KMS-11 (cell line): ENCODE data around the gene CDC14B.

Experiments
- H2AFZ ChIP-seq: fragments of 200-600 bp; sonication (generic); 2 replicates; pipeline ENCODE4 v1.6.1; 2016; ENCODE audit warnings: antibody characterized with exemption, mixed run types, low read depth
- H3K27ac ChIP-seq: fragments of 200-600 bp; sonication (generic); 2 replicates; pipeline ENCODE4 v1.6.1; 2016; ENCODE audit warnings: mild to moderate bottlenecking, mixed run types
- H3K27me3 ChIP-seq: fragments of 200-600 bp; sonication (generic); 2 replicates; pipeline ENCODE4 v1.6.1; 2017; ENCODE audit warnings: mild to moderate bottlenecking, low read depth, mixed run types, moderate library complexity; ENCODE audit not compliant: insufficient read depth
- H3K36me3 ChIP-seq: fragments of 200-600 bp; sonication (generic); 2 replicates; pipeline ENCODE4 v1.6.1; 2017; ENCODE audit warnings: mild to moderate bottlenecking, mixed run types; ENCODE audit not compliant: insufficient read depth
- H3K4me1 ChIP-seq: fragments of 200-600 bp; sonication (generic); 2 replicates; pipeline ENCODE4 v1.6.1; 2016; ENCODE audit warnings: mild to moderate bottlenecking, low read depth, mixed run types; ENCODE audit not compliant: poor library complexity, severe bottlenecking
- H3K4me2 ChIP-seq: fragments of 200-600 bp; sonication (generic); 2 replicates; pipeline ENCODE4 v1.7.0; 2016; ENCODE audit warnings: mild to moderate bottlenecking, mixed run types
- H3K4me3 ChIP-seq: fragments of 200-600 bp; sonication (generic); IDR thresholded peaks from 2 replicates; pipeline ENCODE4 v1.6.1; 2017; ENCODE audit warnings: low read depth, low read length, mixed read lengths; ENCODE audit not compliant: insufficient read depth
- H3K79me2 ChIP-seq: fragments of 200-600 bp; sonication (generic); 2 replicates; pipeline ENCODE4 v1.6.1; 2016; ENCODE audit warnings: low read depth, mixed run types; ENCODE audit not compliant: insufficient read depth
- H3K9ac ChIP-seq: fragments of 200-600 bp; sonication (generic); 2 replicates; pipeline ENCODE4 v1.6.1; 2016; ENCODE audit warnings: mild to moderate bottlenecking, mixed run types
- H4K20me1 ChIP-seq: fragments of 200-600 bp; sonication (generic); 2 replicates; pipeline ENCODE4 v1.6.1; 2016; ENCODE audit warnings: mild to moderate bottlenecking, mixed run types; ENCODE audit not compliant: insufficient read depth
- CTCF ChIP-seq: fragments of 200-600 bp; sonication (generic); conservative IDR thresholded peaks from 2 replicates; pipeline ENCODE4 v1.6.1; 2017; ENCODE audit warnings: low read depth, mild to moderate bottlenecking, antibody characterized with exemption, low read length, moderate library complexity, mixed read lengths

The CDC14B gene

GRCh38 chr9:96566498-96567202 lies 53.0 kb downstream of the CDC14B start:
- H3K79me2 ChIP-seq: no peaks in the 10 kb centered on the region
- peaks cover 33% of the 10 kb centered on the region for H3K4me1 ChIP-seq
- no peaks in the 10 kb centered on the region for H4K20me1 ChIP-seq
- peak overlapping the region; percentile 77 for H3K9ac ChIP-seq
- no peaks in the 10 kb centered on the region for H3K36me3 ChIP-seq
- TF ChIP-seq CTCF: peak; percentile 58
- no peak overlapping the region for H3K4me3 ChIP-seq
- peak overlapping the region; percentile 93 for H3K4me2 ChIP-seq
- H2AFZ ChIP-seq: peak overlapping the region; percentile 100
- H3K27ac ChIP-seq: peak overlapping the region; percentile 49; the same call in 1 of the 2 replicates
- no peaks in the 10 kb centered on the region; the same call in 1 of the 2 replicates for H3K27me3 ChIP-seq

- no peaks in the 10 kb centered on the region for H4K20me1 ChIP-seq
- peaks cover 33% of the 10 kb centered on the region for H3K4me1 ChIP-seq
- peak overlapping the region; percentile 100 for H2AFZ ChIP-seq
- TF ChIP-seq CTCF: no peak
- H3K27me3 ChIP-seq: no peaks in the 10 kb centered on the region; the same call in 1 of the 2 replicates
- peak overlapping the region; percentile 77; the same call in 1 of the 2 replicates for H3K9ac ChIP-seq
- H3K27ac ChIP-seq: no peak overlapping the region
- H3K4me2 ChIP-seq: peak overlapping the region; percentile 93
- H3K36me3 ChIP-seq: no peaks in the 10 kb centered on the region
- no peak overlapping the region for H3K4me3 ChIP-seq
- no peaks in the 10 kb centered on the region for H3K79me2 ChIP-seq
Measured at GRCh38 chr9:96565671-96566497, 53.8 kb downstream of the CDC14B start.

- peaks cover 33% of the 10 kb centered on the region for H3K4me1 ChIP-seq
- H4K20me1 ChIP-seq: no peaks in the 10 kb centered on the region
- no peak for TF ChIP-seq CTCF
- H3K27me3 ChIP-seq: no peaks in the 10 kb centered on the region; the same call in 1 of the 2 replicates
- H3K4me2 ChIP-seq: peak overlapping the region; percentile 8; the same call in 1 of the 2 replicates
- H3K9ac ChIP-seq: no peak overlapping the region
- no peak overlapping the region for H2AFZ ChIP-seq
- H3K4me3 ChIP-seq: no peak overlapping the region
- no peak overlapping the region for H3K27ac ChIP-seq
- no peaks in the 10 kb centered on the region for H3K36me3 ChIP-seq
- no peaks in the 10 kb centered on the region for H3K79me2 ChIP-seq
Measured at GRCh38 chr9:96564217-96564616, 55.4 kb downstream of the CDC14B start.

- no peak overlapping the region for H2AFZ ChIP-seq
- no peaks in the 10 kb centered on the region for H3K36me3 ChIP-seq
- H3K4me2 ChIP-seq: no peak overlapping the region
- no peak overlapping the region for H3K9ac ChIP-seq
- H3K4me3 ChIP-seq: no peak overlapping the region
- H3K27me3 ChIP-seq: no peaks in the 10 kb centered on the region
- H3K4me1 ChIP-seq: peaks cover 8% of the 10 kb centered on the region
- TF ChIP-seq CTCF: no peak
- H4K20me1 ChIP-seq: no peaks in the 10 kb centered on the region
- no peaks in the 10 kb centered on the region for H3K79me2 ChIP-seq
- no peak overlapping the region for H3K27ac ChIP-seq
Measured at GRCh38 chr9:96559339-96559943, 60.2 kb downstream of the CDC14B start.
